CD4-positive, alpha-beta T cell treated with Interleukin-10 for 1 hour (primary cell): ENCODE data around the gene GNL3.

Experiments
- DNase-seq: peaks from one replicate; pipeline ENCODE4 v3.0.0-alpha.2; 2020

Gene GNL3

DNA sequence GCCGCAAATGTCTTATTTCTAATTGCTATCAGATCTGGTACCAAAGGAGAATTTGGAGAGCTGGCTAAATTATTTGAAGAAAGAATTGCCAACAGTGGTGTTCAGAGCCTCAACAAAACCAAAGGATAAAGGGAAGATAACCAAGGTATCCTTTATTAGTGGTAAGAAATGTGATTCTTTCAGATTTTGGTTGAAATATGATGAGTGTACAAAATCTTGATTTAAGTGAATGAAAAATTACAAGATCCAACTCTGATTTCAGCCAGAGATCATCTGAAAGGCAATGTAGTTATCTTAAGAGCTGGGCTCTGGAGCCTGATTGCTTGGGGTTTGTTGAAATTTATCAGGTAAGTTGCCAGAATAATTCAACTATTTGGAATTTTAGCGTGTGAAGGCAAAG, 4.7 kb downstream of the GNL3 start:
- no peak for DNase-seq

DNA sequence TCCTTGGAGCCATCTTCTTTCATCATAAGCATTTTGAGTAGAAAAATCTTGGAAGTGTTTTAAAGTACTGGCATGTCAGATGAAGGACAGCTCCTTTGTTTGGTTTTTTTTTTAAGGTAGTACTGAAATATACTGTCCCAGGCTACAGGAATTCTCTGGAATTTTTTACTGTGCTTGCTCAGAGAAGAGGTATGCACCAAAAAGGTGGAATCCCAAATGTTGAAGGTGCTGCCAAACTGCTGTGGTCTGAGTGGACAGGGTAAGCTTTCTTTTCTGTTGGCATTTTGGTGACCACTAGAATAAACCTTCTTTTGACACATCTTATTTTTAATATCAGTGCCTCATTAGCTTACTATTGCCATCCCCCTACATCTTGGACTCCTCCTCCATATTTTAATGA, 7.2 kb downstream of the GNL3 start:
- DNase-seq: no peak

DNA sequence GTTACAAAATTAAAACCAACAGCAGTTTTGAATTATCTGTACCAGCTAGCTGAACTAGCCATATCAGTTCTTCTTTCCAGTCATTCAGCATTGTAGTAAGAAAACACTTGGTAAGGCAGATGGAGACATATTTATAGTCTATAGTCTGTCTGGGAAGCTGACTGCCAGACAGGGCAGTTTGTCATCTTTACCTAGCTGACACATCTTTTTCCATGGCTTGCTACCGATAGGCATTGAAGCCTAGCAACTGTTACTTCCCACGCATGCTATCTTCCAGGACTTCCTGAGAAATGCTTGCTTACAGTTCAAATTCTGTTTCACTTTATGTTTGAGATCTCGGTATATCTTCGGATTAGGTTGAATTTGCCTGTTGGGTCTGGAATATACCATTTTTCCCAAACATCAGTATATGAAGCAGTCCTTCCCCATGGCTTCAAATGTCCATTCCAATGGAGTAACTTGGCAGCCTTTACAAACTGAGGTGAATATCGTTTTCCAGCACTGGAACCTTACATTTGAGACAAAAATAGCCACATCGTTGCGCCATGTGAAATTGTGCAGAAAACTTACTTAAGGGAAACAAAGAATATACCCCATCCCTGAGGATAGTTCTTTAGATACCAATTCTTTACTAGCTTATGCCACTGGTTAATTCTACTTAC, 8.8 kb downstream of the GNL3 start:
- DNase-seq: no peak

DNA sequence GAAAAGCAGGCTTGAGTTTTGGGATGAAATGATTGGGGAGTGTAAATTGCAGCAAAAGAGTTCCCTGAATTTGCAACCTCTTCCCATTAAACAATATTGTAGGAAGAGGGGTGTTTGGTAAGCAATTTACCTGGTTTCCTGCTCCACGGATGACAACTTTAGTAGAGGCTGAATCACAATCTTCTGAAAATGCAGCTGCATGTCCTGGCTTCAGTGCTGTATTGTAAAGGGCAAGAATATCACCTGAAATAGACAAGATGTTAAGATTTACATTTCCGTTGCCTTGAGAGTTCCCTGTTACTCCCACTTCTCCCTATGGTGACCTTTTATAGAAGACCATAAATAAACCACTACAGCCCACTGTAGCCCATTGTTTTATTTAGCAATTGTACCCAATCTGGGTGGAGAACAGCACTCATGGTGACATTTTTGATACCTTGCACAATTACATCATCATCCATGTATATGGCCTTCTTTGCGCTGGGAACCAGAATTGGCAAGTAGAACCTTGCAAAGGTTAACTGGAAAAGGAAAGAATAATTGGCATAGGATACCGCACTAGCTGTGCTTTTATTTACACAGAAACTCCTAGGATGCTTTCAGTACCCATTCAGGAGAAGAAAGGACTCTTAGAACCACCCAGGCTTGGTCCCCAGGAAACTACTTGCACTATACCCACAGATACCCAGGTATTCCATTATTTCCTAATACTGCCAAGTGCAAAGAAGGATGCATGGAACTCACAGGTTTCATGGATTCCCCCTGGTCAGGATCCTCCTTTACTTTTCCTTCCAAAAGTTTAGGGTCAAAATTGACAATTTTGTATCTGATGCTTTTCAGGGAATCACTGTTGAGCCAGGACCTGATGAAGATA, 10.2 kb downstream of the GNL3 start:
- DNase-seq: no peak

DNA sequence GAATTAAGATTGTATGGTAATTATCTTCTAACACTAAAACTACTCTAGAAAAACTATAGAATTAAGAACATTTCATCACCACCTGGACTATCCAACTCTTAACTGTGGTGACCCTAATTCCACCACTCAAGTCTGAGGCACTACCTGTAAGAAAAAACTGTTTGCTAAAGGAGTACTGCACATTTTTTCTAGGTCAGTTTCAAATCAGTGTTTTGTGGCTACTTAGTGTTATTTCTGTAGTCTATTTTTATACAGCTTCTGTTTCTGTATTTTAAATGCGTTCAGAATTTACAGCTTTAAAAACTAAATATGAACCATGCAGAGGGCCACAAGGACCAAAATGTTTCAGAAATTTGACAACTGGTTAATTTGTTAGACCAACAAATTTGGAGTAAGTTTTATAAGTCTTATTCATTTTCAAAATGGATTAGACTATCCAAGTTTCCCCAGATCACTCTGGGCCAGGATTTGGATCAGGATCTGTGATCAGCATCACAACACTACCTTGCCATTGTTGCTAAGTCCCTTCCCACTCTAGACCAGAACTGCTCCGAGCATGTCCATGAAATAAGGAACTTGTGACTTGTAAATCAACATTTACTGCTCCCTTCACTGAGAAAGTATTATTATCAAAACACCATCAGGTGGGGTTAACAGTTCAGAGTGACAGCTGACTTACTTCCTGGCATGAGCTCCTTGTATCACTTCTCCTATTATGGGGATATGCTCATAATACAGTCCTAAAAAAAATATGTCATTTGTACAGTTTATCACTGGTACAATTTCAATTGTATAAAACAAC, 11.2 kb downstream of the GNL3 start:
- no peak for DNase-seq

DNA sequence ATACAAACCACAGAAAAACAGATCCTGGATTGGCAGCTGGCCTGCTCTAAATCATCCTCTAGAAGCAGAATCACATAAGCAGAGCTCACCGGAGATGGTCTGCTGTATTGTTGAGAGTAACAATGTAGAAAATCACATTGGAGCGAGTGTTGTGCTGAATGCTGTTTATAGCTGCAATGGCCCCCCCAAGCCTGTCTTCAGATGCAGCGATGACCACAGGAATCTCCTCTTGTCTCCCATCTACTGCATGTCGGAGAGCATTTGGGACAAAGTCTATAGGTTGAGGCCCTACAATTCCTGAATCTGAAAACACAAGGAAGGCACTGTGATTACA, 11.8 kb downstream of the GNL3 start:
- DNase-seq: no peak

DNA sequence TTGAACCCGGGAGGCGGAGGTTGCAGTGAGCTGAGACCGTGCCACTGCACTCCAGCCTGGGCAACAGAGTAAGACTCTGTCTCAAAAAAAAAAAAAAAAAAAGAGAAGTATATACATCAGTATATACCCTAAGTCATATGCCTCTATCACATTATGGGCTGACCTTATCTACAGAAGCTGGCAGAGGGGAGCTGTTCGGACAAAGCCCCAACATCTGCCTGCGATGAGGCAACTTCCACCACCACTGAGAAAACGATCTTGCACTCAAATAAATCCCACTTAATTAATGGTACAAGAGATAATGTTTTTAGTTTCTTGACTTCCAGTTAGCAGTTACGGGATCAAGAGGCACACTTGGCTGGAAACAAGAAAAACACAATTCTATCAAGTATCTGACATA, 17.5 kb downstream of the GNL3 start:
- DNase-seq: no peak

DNA sequence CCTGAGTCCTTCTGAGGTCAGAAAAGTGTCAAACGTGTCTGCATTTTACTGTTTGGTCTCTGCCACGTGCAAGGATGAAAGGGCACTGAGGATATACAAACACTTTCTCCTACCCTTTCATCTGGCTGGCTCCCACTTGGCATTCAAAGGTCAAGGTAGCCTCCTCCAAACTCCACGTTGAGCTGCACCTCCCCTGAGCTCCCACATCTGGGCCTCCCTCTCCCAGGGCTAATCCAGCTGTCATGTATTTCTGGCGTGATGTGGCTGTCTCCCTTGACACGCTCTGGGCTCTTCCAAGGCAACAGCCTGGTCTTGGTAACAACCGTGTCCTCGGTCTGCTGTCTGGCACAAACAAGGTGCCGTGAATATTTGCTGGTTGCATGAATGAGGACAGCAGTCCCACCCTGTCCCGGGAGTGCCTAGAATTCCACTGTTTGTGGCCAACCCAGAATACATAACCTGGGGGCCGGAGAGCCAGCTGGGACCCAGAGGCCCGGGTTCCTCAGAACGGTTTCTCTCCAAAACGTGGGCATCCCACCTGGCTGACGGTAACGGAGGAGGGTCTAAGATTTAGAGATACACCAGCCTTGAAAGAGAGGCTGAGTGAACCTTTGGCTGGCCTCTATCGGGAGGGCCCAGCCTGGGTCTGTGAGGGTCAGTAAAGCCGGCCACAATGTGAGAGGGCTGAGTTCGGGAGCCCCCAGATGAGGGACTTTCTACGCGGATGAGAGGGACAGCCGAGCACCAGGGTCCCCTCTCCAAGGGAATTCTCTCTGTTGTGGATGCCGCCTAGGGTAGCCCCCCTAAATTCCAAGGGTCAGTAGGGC, 19.0 kb downstream of the GNL3 start:
- DNase-seq: no peak

DNA sequence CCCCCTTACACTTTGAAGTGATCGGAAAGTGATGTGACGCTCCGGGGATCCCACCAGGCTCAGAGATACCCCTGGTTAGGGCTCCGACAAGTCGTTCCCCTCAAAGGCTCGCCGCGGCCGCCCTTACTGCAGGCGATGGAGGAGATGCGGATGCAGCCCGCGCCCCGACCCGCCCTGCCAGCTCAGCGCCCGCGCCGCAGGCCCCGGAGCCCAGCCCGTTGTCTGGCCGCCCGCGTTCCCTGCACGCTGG, 19.5 kb downstream of the GNL3 start:
- DNase-seq: no peak

DNA sequence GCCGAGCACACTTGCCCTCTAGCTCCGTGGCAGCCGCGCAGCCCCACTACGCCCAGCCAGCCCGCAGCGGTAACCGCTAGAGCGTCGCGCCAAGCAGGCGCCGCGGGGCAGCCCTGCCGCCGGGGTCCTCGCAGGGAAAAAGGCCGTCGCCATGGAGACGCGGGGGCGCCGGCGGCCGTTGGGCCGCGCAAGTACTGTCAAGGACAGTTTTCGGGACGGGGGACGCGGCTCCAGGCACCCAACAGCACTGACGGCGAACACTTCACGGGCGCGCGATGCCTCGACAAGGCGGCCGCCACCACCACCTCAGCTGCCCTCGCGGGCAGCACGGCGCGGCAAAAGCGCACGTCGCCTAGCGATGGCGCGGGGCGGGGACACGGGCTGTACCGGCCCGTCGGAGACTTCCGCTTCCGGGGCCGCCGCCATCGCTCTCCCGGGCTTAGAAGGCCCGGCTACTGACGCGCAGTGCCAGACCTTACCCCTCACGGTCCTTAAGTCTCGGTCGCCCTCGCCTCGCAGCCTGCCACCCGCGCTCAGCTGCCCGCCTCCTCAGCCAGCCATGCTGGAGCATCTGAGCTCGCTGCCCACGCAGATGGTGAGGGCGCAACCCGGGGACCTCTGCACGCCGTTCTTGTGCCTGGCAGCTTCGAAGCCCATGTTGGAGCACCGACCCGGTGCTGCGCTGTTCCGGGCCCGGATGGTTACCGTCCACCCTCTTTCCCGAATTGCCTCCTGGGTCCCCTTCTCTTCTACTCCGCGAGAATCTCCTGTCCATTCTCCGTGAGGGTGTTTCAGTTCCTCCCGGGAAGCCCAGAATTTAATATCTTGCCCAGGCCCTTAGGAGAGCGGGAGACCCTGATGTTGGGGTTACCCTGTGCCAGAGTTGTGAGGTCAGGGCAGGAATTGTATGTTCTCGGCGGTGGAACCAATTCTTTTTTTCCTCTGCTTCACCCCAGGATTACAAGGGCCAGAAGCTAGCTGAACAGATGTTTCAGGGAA, 20.2 kb downstream of the GNL3 start, which contains the start of the genes GLT8D1 and SPCS1:
TSS of gene GLT8D1 (minus strand) at position 104 of the 999 bp plus-strand sequence. CDS start 5,331 bp downstream, outside the sequence.
TSS of gene SPCS1 (plus strand) at position 419 of the 999 bp plus-strand sequence. CDS start at position 560, 141 bp downstream.
- DNase-seq: peak; percentile 86

DNA sequence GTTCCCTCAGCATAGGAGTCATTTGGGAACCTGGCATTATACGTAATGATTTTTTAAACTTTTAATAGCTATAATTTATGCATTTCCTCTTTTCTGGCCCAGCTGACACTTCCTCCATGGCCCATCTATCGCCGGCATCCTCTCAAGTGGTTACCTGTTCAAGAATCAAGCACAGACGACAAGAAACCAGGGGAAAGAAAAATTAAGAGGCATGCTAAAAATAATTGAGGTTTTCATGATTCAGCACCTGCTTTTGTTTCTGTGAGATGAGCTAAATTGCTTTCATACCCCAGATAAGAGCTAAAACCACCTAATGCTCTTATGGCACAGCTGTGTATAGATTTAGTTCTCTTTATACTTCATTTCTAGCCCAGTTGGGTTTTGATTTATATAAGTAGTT, 21.8 kb downstream of the GNL3 start:
- no peak for DNase-seq

DNA sequence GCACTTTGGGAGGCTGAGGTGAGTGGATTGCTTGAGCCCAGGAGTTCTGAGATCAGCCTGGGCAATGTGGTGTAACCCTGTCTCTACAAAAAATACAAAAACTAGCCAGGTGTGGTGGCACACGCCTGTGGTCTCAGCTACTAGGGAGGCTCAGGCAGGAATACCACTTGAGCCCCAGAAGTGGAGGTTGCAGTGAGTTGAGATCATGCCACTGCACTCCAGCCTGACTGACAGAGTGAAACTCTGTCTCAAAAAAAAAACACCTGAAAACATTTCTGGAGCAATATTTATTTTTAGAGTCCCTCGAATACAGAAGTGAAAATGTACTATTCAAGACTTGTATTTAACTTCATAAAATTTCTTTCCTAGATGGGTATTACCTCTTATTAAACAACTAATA, 24.7 kb downstream of the GNL3 start:
- DNase-seq: no peak

DNA sequence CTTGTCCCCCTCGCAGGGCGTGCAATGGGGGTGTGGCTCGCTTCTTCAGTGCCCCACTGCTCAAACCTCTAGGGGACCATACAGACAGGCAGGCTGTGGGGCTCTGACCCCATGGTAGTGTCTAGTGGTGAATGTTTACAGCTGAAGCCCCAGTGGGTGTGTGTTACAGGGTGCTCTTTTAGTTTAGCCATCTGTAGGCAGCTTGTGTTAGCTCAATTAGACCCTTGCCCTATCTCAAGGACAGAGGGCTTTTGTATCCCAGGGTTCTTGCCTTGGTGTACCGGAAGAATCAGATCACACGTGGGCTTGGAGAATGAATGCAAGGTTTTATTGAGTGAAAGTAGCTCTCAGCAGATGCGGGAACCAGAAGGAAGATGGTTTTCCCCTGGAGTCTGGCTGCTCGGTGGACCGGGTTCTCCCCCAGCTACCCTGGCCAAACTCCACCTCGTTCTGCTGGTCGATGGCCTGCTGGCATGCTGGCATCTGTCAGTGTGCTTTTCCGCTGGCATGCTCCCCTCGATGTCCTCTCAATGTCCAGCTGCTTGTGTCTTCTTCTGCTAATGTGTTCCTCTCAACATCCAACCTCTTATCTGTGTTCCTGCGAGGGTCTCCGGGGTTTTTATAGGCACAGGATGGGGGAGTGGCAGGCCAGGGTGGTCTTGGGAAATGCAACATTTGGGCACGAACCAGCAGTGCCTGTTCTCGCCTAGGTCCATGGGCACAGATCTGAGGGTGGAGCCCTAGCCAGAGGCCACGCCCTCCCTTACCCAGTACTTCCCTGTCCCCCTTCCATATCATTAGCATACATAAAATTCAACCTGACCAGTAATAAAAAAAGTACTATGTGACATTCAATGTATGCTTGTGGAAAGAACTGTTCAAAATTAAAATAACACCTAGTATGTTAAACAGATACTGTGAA, 26.7 kb downstream of the GNL3 start:
- no peak for DNase-seq

DNA sequence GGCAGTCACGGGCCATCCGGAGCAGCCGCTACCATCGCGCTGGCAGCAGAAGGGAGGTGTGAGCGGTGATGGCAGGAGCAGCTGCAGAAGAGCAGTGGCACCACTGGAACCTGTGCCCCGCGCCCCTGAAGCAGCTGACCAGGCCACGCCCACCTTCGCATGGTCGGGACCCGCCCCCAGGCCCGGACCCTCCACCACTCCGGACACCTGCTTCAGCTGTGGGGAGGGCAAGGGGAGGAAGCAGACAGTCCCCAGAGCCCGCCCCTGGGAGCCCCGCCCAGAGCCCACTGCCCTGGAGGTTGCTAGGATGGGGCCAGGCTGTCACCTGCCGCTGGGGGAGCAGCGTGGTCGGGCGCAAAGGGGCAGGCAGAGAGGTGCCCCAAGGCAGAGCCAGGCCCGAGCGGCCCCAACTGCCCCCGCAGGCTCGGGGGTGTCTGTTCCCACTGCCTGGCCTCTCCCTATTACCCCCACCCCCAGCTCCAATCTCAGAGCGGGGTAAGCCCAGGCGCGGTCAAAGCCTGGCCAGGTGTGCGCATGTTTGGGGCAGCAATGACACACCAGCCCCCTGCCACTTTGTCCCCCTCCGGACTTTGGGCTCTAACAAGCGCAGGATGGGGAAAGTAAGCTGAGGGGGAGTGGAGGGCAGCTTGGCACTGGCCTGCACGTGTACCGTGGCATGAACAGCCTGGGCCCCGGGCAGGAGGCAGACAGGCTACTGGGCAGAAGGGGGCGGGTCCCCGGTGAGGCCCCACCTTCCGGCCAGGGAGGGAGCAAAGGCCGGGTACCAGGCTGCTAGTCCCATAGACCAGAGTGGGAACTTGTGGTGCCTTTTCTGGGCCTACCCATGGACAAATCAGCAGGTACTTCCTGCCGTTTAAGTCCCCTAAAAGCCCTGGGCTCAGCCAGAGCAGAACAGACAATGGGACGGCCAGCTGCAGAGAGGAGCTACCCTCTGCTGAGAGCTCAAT, 28.8 kb downstream of the GNL3 start:
- DNase-seq: no peak

DNA sequence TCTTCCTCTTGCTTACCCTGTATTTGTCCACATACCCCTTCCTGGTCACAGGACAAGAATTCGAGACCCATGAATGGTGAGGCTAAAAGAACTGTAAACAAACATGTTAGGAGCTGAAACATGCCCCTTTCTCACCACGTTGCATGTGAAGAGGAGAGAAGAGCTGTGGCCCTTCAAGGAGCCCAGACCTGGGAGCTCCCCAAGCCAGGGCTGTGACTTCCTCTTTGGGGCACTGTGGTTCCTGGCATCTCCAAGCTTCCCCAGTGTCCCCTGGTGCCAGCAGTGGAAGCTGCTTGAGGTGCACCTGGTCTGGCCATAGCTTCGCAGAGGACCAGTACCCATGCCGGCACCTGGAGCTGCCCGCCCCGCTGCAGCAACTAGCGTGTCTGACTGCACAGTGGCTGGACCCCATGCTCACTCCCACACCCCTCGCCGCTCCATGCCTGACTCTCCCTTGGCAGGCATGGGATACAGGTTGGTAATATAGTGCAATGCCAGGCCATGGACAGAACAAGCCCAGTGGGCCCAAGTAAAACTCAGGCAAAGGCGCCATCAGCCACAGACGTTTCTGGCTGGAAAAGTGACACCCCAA, 30.0 kb downstream of the GNL3 start:
- no peak for DNase-seq

DNA sequence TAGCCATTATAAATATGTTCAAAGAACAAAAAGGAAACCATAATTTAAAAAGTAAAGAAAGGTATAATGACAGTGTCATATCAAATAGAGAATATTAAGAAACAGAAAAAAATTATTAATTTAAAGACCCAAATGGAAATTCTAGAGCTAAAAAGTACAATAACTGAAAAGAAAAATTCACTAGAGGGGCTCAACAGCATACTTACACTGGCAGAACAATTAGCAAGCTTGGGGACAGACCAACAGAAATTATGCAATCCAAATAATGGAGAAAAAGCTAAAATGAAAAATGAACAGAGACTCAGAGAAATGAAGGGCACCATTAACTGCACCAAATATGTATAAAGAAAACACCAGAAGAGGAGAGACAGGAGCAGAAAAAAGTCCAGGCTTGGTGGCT, 33.8 kb downstream of the GNL3 start:
- DNase-seq: no peak

DNA sequence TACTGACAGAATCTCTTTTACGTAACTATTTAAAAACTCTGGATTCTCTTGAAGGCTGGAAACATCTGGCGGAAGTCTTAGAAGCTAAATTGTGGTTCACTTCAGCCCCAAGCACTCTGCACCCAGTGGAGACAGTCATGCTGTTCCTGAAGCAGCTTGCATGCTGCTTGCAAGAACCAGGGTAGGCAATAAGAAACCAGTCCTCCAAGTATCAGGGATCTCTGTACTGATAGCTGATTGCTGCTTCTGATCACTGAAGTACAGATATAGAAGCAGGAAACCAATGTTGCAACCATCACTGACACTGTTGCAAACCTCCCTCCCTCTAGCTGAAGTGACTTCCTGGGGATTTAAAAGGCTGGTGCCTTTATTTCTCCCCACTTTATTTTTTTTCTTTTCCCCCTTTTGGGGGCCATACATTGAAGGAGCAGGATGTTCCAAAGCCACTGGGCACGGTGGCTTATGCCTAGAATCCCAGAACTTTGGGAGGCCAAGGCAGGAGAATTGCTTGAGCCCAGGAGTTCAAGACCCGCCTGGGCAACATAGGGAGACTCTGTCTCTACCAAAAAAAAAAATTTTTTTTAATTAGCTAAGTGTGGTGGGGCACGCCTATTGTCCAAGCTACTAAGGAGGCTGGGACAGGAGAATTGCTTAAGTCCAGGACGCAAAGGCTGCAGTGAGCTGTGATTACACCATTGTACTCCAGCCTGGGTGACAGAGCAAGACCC, 35.3 kb downstream of the GNL3 start:
- DNase-seq: peak; percentile 29

DNA sequence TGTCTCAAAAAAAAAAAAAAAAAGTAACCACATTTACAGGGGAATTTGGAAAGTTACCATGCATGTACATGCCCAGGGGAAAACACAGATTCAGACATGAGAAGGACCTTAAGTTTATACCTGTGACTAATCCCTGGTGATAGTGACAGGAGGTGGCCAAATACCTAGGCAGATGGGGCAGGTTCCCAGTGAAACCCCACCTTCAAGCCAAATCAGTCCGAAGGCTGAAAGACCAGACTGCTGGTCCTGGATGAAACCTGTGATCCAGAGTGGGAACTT, 35.8 kb downstream of the GNL3 start:
- no peak for DNase-seq
